ENCODE data around the gene SLC1A5. TPM values are rescaled to one million over a fixed set of nuclear protein-coding genes. Genes with fewer than 3 reads are reported as not detected.

Gene SLC1A5
- total RNA-seq, 1 experiment from 2014 or later = 512 TPM

DNA sequence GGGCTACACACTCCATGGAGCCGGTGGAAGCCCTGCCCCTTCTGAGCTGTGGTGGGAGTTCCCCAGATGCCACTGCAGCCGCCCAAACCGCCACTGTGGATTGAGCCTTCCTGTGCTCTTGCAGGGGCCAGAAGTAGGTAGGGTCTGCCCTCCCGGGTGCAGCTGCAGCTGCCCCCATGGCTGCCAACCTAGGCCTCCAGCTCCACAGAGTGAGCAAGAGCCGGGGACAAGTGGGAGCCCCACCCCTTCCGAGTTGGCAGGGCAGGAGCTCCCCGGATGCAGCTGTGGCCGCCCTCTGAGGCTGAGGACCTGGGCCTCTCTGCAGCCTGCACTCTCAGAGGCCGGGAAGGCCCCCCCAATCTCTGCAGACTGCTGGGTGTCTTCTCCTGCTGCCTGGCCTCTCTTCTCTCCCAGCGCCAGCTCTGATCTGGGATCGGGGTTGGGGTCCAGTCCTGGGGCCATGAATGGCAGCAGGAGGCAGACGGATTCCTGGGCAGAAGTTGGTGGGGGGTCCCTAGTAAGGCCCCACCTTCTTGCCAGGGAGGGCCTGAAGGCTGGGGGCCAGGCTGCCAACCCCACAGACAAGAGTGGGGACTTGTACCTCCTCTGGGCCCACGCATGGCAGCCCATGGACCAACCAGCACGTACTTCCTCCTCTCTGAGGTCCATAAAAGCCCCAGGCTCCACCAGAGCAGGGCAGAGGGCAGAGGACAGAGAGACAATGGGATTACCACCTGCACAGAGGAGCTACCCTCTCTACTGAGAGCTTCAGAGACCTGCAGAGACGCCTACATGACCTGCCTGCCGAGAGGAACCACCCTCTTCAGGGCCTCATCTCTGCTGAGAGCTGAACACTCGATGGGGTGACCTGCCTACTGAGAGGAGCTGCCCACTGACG is 33.4 kb upstream of the SLC1A5 start:
- Mint-ChIP-seq H3K9me3 (ENCODE audit: unreplicated experiment) (no peaks in the 10 kb centered on the region), H3K36me3 (ENCODE audit: insufficient read depth, unreplicated experiment) (no peaks in the 10 kb centered on the region), H3K27me3 (ENCODE audit: insufficient read depth, unreplicated experiment) (no peaks in the 10 kb centered on the region), H3K4me3 (ENCODE audit: unreplicated experiment) (no peak overlapping the region), H3K4me1 (ENCODE audit: low read depth, unreplicated experiment) (peaks cover 13% of the 10 kb centered on the region), H3K27ac (ENCODE audit: unreplicated experiment) (no peak overlapping the region)
- CTCF ChIA-PET = interaction anchor here (0.6 to 2.5 kb wide), 2 partner anchors 10 to 19 kb away, joined by 4 to 17 read pairs; no protein-coding TSS in a partner anchor
- Histone ChIP-seq H3K4me3 (ENCODE audit: low read depth, low read length) (no peak overlapping the region), H3K36me3 (ENCODE audit: control insufficient read depth, insufficient read depth, low read length) (no peaks in the 10 kb centered on the region), H3K4me1 (peaks cover 16% of the 10 kb centered on the region), H3K27me3 (replicated peaks; ENCODE audit: control insufficient read depth, insufficient read depth, low read length) (no peaks in the 10 kb centered on the region), H3K9me3 (no peaks in the 10 kb centered on the region; the same call in 1 of the 2 replicates)
- no TSS peak for BruUV-seq (replicated peaks)
- TF ChIP-seq, protein P1, sequence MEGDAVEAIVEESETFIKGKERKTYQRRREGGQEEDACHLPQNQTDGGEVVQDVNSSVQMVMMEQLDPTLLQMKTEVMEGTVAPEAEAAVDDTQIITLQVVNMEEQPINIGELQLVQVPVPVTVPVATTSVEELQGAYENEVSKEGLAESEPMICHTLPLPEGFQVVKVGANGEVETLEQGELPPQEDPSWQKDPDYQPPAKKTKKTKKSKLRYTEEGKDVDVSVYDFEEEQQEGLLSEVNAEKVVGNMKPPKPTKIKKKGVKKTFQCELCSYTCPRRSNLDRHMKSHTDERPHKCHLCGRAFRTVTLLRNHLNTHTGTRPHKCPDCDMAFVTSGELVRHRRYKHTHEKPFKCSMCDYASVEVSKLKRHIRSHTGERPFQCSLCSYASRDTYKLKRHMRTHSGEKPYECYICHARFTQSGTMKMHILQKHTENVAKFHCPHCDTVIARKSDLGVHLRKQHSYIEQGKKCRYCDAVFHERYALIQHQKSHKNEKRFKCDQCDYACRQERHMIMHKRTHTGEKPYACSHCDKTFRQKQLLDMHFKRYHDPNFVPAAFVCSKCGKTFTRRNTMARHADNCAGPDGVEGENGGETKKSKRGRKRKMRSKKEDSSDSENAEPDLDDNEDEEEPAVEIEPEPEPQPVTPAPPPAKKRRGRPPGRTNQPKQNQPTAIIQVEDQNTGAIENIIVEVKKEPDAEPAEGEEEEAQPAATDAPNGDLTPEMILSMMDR (IDR thresholded peaks at IDR 0.05; ENCODE audit: insufficient read depth in 1 of 2, low read depth in 1 of 2, low read length in 1 of 2, severe bottlenecking in 1 of 2, unreplicated experiment in 1 of 2) = no peak
- POLR2A ChIA-PET = interaction anchor here (0.6 kb wide), 1 partner anchor 29 kb away, joined by 3 read pairs; the partner anchor contains the start of gene AP2S1
- no peak for DNase-seq
- intact Hi-C loops (cut with micrococcal nuclease; ENCODE audit: unreplicated experiment) = loop anchor here (2.0 kb wide), 1 partner anchor 35 kb away; no protein-coding TSS in a partner anchor

DNA sequence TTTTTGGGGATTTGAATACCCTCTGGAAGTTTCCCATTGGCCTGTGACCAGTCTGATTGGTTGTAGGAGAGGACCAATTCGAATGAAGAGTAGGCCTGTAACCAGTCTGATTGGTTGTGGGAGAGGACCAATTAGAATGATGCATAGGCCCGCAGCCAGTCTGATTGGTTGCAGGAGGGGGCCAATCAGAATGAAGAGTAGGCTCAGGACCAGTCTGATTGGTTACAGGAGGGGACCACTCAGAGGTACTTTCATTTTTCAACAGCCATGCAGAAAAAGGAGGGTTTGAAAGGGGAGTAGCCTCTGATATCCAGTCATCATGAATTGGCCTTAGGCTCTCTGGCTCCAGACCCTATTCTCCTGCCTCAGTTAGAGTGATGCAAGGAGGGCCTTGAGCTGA is 30.4 kb upstream of the SLC1A5 start:
- no peaks in the 10 kb centered on the region for H3K27me3 Mint-ChIP-seq (ENCODE audit: insufficient read depth, unreplicated experiment)
- peak in 1 of 2 experiments; percentile 61 for DNase-seq
- TF ChIP-seq, protein P1 (IDR thresholded peaks at IDR 0.05; ENCODE audit: insufficient read depth in 1 of 2, low read depth in 1 of 2, low read length in 1 of 2, severe bottlenecking in 1 of 2, unreplicated experiment in 1 of 2) = no peak
- Histone ChIP-seq H3K27me3 (replicated peaks; ENCODE audit: control insufficient read depth, insufficient read depth, low read length) (no peaks in the 10 kb centered on the region), H3K36me3 (ENCODE audit: control insufficient read depth, insufficient read depth, low read length) (no peaks in the 10 kb centered on the region), H3K9me3 (no peaks in the 10 kb centered on the region; the same call in 1 of the 2 replicates), H3K4me1 (peaks cover 16% of the 10 kb centered on the region), H3K4me3 (ENCODE audit: low read depth, low read length) (no peak overlapping the region)
- peaks cover 13% of the 10 kb centered on the region for H3K4me1 Mint-ChIP-seq (ENCODE audit: low read depth, unreplicated experiment)
- intact Hi-C loops (cut with micrococcal nuclease; ENCODE audit: unreplicated experiment) = no loop called here
- CTCF ChIA-PET = no interaction called here
- no TSS peak for BruUV-seq (replicated peaks)
- no peaks in the 10 kb centered on the region for H3K9me3 Mint-ChIP-seq (ENCODE audit: unreplicated experiment)
- POLR2A ChIA-PET = no interaction called here
- H3K27ac Mint-ChIP-seq (ENCODE audit: unreplicated experiment) = no peak overlapping the region
- no peaks in the 10 kb centered on the region for H3K36me3 Mint-ChIP-seq (ENCODE audit: insufficient read depth, unreplicated experiment)
- H3K4me3 Mint-ChIP-seq (ENCODE audit: unreplicated experiment) = no peak overlapping the region

DNA sequence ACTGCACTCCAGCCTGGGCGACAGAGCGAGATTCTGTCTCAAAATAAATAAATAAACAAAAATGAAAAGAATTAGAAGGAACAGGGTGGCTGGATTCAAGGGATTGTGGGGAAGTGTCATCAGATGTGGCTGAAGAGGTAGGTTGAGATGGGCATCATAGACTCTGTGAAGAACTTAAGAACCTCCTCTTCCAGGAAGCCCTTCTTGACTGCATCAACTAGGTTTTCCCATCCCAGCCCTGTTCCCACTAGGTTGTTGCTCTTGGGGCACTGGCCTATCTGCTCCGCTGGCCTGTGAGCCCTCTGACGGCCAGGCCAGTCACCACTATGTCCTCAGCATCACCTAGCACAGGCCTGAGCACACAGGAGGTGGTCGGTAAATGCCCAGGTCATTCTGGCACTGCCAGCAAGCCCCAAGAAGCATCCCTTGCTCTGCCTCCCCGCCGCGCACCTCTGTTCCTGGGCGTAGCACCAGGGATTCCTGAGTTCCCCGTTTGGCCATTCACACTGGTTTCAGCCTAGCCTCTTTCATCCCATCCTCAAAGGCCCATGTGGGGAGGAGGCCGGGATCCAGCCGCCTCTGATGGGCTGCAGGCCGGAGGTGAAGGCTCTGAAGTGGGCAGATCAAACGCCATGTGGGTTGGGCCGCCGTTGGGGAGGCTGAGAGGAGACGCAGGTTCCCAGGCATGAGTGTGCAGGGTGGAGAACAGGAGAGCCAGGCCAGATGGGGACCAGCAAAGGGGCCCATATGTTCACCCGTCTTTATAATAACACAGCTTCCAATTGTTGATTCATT is 27.6 kb upstream of the SLC1A5 start:
- peaks cover 8% of the 10 kb centered on the region for H3K4me1 ChIP-seq
- H3K4me3 ChIP-seq (ENCODE audit: low read depth, low read length) = no peak overlapping the region
- POLR2A ChIA-PET = no interaction called here
- intact Hi-C loops (cut with micrococcal nuclease; ENCODE audit: unreplicated experiment) = no loop called here
- H3K36me3 ChIP-seq (ENCODE audit: control insufficient read depth, insufficient read depth, low read length) = no peaks in the 10 kb centered on the region
- Mint-ChIP-seq H3K36me3 (ENCODE audit: insufficient read depth, unreplicated experiment) (no peaks in the 10 kb centered on the region), H3K27ac (ENCODE audit: unreplicated experiment) (no peak overlapping the region), H3K4me3 (ENCODE audit: unreplicated experiment) (no peak overlapping the region), H3K4me1 (ENCODE audit: low read depth, unreplicated experiment) (peaks cover 13% of the 10 kb centered on the region), H3K9me3 (ENCODE audit: unreplicated experiment) (no peaks in the 10 kb centered on the region), H3K27me3 (ENCODE audit: insufficient read depth, unreplicated experiment) (no peaks in the 10 kb centered on the region)
- TF ChIP-seq, protein P1 (IDR thresholded peaks at IDR 0.05; ENCODE audit: insufficient read depth in 1 of 2, low read depth in 1 of 2, low read length in 1 of 2, severe bottlenecking in 1 of 2, unreplicated experiment in 1 of 2) = no peak
- BruUV-seq (replicated peaks) = no TSS peak
- CTCF ChIA-PET = interaction anchor here (1.0 kb wide), 1 partner anchor 25 kb away, joined by 10 read pairs; no protein-coding TSS in a partner anchor
- no peaks in the 10 kb centered on the region for H3K27me3 ChIP-seq (replicated peaks; ENCODE audit: control insufficient read depth, insufficient read depth, low read length)
- H3K9me3 ChIP-seq = no peaks in the 10 kb centered on the region
- DNase-seq = no peak

All from Caco-2 (cell line).